Keratinocyte (primary cell): ENCODE measurements around the gene CCND3. TPM values are rescaled to one million over a fixed set of nuclear protein-coding genes. Genes with fewer than 3 reads are reported as not detected.

ENCODE experiments used
- DNase-seq: peaks from one replicate; pipeline ENCODE4 v3.0.0-alpha.2; 2011; ENCODE audit warnings: low read depth, missing footprints, low spot score
- FAIRE-seq: peaks from 2 replicates; lab custom pipeline; 2011; peaks lifted over from hg19 to GRCh38; lab: Jason Lieb, UNC
- H2AFZ ChIP-seq: 2 replicates; pipeline ENCODE4 v1.6.0; 2012; ENCODE audit warnings: low read length, control low read depth, inconsistent platforms; ENCODE audit not compliant: control insufficient read depth
- H3K27ac ChIP-seq: 2 replicates; pipeline ENCODE4 v1.5.1; 2011; ENCODE audit warnings: low read length; ENCODE audit not compliant: control insufficient read depth, insufficient read depth
- H3K27me3 ChIP-seq: 3 replicates; pipeline ENCODE4 v1.6.0; 2011; ENCODE audit warnings: low read length; ENCODE audit not compliant: control insufficient read depth, insufficient read depth; ENCODE audit errors: extremely low read depth
- H3K36me3 ChIP-seq, 2 experiments: 2 replicates in 1 of 2; 3 replicates in 1 of 2; pipeline ENCODE4 v1.5.1; 2011; ENCODE audit warnings: low read length in 2 of 2, mild to moderate bottlenecking in 1 of 2; ENCODE audit not compliant: control insufficient read depth in 2 of 2, insufficient read depth in 2 of 2; ENCODE audit errors: extremely low read depth in 1 of 2
- H3K4me1 ChIP-seq: 3 replicates; pipeline ENCODE4 v1.5.1; 2011; ENCODE audit warnings: low read length; ENCODE audit not compliant: control insufficient read depth, insufficient read depth; ENCODE audit errors: extremely low read depth
- H3K4me2 ChIP-seq: 3 replicates; pipeline ENCODE4 v1.6.0; 2011; ENCODE audit warnings: low read depth, low read length; ENCODE audit not compliant: control insufficient read depth, insufficient read depth; ENCODE audit errors: extremely low read depth
- H3K4me3 ChIP-seq, 3 experiments: fragments of 200-600 bp in 1 of 3; sonication (generic) in 1 of 3; 2 replicates in 2 of 3; 3 replicates in 1 of 3; pipeline ENCODE4 v1.5.1; 2011 to 2016; ENCODE audit warnings: low read length in 3 of 3, mild to moderate bottlenecking in 3 of 3, control low read depth in 2 of 3, inconsistent platforms in 1 of 3, low read depth in 1 of 3, mixed read lengths in 1 of 3, mixed run types in 1 of 3, moderate library complexity in 1 of 3; ENCODE audit not compliant: control insufficient read depth in 2 of 3, insufficient read depth in 2 of 3; ENCODE audit errors: extremely low read depth in 1 of 3
- H3K79me2 ChIP-seq: 2 replicates; pipeline ENCODE4 v1.6.0; 2012; ENCODE audit warnings: low read length; ENCODE audit not compliant: control insufficient read depth, insufficient read depth
- H3K9ac ChIP-seq: 3 replicates; pipeline ENCODE4 v1.6.0; 2011; ENCODE audit warnings: low read length; ENCODE audit not compliant: control insufficient read depth, insufficient read depth; ENCODE audit errors: extremely low read depth
- H3K9me1 ChIP-seq: 3 replicates; pipeline ENCODE4 v1.6.0; 2011; ENCODE audit warnings: low read length; ENCODE audit not compliant: control insufficient read depth, insufficient read depth; ENCODE audit errors: extremely low read depth
- H3K9me3 ChIP-seq: 2 replicates; pipeline ENCODE4 v1.5.1; 2012; ENCODE audit warnings: low read depth, low read length; ENCODE audit not compliant: control insufficient read depth
- H4K20me1 ChIP-seq: 3 replicates; pipeline ENCODE4 v1.6.0; 2011; ENCODE audit warnings: low read length; ENCODE audit not compliant: control insufficient read depth, insufficient read depth; ENCODE audit errors: extremely low read depth
- EZH2 ChIP-seq: IDR thresholded peaks from one replicate; pipeline ENCODE4 v1.6.1; 2012; ENCODE audit warnings: inconsistent platforms, mild to moderate bottlenecking, low read length, moderate library complexity
- dilution Hi-C: fragments of 300-500 bp; cut with MboI; formaldehyde crosslinking; loops from one replicate; pipeline ENCODE4 v1.7.0; 2020; ENCODE audit warnings: low sequenced_read_pairs; ENCODE audit not compliant: extremely low pct_ligation_motif_present
- polyA plus RNA-seq, 5 experiments: library from polyadenylated mRNA; depleted of rRNA in 3 of 5; stranded (reverse) in 3 of 5; stranded (forward) in 1 of 5; unstranded in 1 of 5; fragments of >200 nt; gene quantifications; 1 replicate in 1 of 5; 2 replicates in 3 of 5; 3 replicates in 1 of 5; pipeline versions ENCODE4 v1.2.1 to v1.2.3, GENCODE V29; 2011 to 2012; ENCODE audit warnings: missing spikeins in 2 of 5, low read depth in 1 of 5, low replicate concordance in 1 of 5
- TF ChIP-seq, protein P1 (sequence below), 3 experiments: IDR thresholded peaks in 1 of 3; conservative IDR thresholded peaks in 1 of 3; optimal IDR thresholded peaks in 1 of 3; 2 replicates in 2 of 3; 3 replicates in 1 of 3; pipeline versions ENCODE3 to v1.5.1; 2011; ENCODE audit warnings: low read length in 3 of 3, mild to moderate bottlenecking in 3 of 3, moderate library complexity in 2 of 3, control low read depth in 1 of 3, inconsistent platforms in 1 of 3; ENCODE audit not compliant: insufficient read depth in 2 of 3; ENCODE audit errors: extremely low read depth in 1 of 3

The CCND3 gene
- polyA plus RNA-seq, 1 donor (not counting 4 experiments of a cell fraction or from before 2014, with no cell fraction given) = 37.3 TPM

DNA sequence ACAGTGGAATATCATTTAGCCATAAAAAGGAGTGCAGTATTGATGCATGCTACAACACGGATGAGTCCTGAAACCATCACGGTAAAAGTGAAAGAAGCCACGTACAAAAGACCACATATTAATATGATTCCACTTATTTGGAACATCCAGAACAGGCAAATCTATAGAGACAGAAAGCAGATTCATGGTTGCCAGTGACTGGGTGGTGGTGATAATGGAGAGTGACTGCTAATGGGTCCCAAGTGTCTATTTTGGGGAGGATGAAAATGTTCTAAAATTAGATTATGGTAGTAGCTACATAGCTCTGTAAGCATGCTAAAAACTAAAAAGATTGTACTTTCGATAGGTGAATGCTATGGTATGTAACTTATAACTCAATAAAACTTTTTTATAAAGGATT lies 18.4 kb upstream of the CCND3 start:
- Histone ChIP-seq H3K4me1 (peaks cover 6% of the 10 kb centered on the region), H3K4me2 (no peak overlapping the region), H4K20me1 (no peaks in the 10 kb centered on the region), H3K9ac (no peak overlapping the region), H3K9me3 (no peaks in the 10 kb centered on the region), H2AFZ (no peak overlapping the region), H3K36me3 (no peaks in the 10 kb centered on the region), H3K4me3 (no peak overlapping the region), H3K79me2 (no peaks in the 10 kb centered on the region), H3K27ac (no peak overlapping the region), H3K27me3 (no peaks in the 10 kb centered on the region), H3K9me1 (peaks cover 2% of the 10 kb centered on the region)
- dilution Hi-C loops = no loop called here
- DNase-seq (no peak), FAIRE-seq (no peak)
- TF ChIP-seq, protein P1, sequence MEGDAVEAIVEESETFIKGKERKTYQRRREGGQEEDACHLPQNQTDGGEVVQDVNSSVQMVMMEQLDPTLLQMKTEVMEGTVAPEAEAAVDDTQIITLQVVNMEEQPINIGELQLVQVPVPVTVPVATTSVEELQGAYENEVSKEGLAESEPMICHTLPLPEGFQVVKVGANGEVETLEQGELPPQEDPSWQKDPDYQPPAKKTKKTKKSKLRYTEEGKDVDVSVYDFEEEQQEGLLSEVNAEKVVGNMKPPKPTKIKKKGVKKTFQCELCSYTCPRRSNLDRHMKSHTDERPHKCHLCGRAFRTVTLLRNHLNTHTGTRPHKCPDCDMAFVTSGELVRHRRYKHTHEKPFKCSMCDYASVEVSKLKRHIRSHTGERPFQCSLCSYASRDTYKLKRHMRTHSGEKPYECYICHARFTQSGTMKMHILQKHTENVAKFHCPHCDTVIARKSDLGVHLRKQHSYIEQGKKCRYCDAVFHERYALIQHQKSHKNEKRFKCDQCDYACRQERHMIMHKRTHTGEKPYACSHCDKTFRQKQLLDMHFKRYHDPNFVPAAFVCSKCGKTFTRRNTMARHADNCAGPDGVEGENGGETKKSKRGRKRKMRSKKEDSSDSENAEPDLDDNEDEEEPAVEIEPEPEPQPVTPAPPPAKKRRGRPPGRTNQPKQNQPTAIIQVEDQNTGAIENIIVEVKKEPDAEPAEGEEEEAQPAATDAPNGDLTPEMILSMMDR (optimal IDR thresholded peaks at IDR 0.05 in 1 of 3, IDR thresholded peaks at IDR 0.05 in 1 of 3, conservative IDR thresholded peaks at IDR 0.05 in 1 of 3; ENCODE audit: extremely low read depth in 1 of 3, insufficient read depth in 2 of 3, low read length in 3 of 3) = no peak
- TF ChIP-seq EZH2 = no peak

DNA sequence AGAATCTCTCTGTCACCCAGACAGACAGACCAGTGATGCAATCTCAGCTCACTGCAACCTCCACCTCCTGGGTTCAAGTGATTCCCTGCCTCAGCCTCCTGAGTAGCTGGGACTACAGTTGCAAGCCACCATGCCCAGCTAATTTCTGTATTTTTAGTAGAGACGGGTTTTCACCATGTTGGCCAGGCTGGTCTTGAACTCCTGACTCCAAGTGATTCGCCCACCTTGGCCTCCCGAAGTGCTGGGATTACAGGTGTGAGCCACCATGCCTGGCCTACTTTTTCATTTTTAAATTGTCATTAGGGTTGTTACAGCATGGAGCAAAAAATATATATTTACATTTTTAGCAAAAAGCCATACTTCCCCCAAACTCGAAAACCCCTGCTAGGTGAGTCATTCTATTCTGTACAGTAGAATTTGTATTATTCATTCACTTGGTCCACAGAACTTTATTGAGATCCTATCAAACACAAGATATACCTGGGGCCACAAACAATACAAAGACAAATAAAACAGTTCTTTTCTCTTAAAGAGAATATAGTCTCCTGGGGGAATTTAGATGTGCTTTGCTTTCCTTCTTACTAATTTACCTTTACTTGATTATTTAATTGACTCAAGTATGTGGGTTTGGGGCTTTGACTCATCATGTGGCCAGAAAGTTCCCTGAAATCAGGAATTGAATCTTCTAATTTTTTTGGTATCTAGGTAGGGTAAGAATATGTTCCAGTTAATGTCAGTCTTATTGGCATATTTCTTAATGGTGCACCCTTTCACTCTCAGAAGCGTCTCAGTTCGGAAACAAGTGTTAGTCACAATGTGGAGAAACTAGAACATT lies 16.6 kb upstream of the CCND3 start:
- FAIRE-seq (no peak), DNase-seq (no peak)
- dilution Hi-C loops = no loop called here
- H3K27ac ChIP-seq = no peak overlapping the region
- no peak overlapping the region for H3K4me3 ChIP-seq
- H3K9me3 ChIP-seq = no peaks in the 10 kb centered on the region
- H3K9me1 ChIP-seq = peaks cover 2% of the 10 kb centered on the region
- H4K20me1 ChIP-seq = no peaks in the 10 kb centered on the region
- H3K4me2 ChIP-seq = no peak overlapping the region
- no peaks in the 10 kb centered on the region for H3K27me3 ChIP-seq
- no peaks in the 10 kb centered on the region for H3K79me2 ChIP-seq
- H3K9ac ChIP-seq = no peak overlapping the region
- no peak for TF ChIP-seq EZH2
- TF ChIP-seq, protein P1 (optimal IDR thresholded peaks at IDR 0.05 in 1 of 3, IDR thresholded peaks at IDR 0.05 in 1 of 3, conservative IDR thresholded peaks at IDR 0.05 in 1 of 3; ENCODE audit: extremely low read depth in 1 of 3, insufficient read depth in 2 of 3, low read length in 3 of 3) = no peak
- H3K36me3 ChIP-seq = no peaks in the 10 kb centered on the region
- no peak overlapping the region for H2AFZ ChIP-seq
- peaks cover 6% of the 10 kb centered on the region for H3K4me1 ChIP-seq
